ENCODE measurements around the gene SEMA4D. TPM values are rescaled to one million over a fixed set of nuclear protein-coding genes. Genes with fewer than 3 reads are reported as not detected.

SEMA4D gene
- total RNA-seq, 1 donor from 2014 or later, result 49.9 TPM

DNA sequence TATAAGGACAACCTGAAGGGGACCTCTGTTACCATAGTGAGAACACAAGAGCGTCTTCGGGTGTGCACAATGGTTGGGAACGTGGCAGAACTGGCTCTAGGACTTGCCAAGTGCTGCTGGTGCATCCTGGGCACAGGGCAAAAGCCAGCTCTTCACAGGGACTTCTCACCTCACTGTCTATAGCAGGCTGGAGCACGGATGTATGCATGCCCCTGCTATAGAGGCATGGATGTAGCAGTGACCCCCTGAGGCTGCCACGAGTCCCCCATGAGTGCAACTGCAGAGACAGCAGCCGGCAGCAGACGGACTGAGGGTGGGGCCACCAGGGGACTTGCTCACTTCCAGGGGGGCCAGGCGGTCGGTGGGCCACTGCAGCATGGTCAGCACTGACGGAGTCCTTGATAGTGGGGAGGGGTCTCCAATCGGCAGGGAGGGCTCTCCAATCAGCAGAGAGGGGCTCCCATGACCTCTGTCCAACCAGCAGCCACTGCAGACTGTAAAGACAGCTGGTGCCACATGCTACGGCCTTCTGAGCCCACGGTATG lies 64.9 kb downstream of the SEMA4D start:
- intact Hi-C loops (cut with DNase I), result no loop called here
- H3K9me3 ChIP-seq, result no peaks in the 10 kb centered on the region
- H3K4me3 ChIP-seq, result no peak overlapping the region
- H3K27me3 ChIP-seq (ENCODE audit: low read depth), result no peaks in the 10 kb centered on the region
- peaks cover 33% of the 10 kb centered on the region for H3K4me1 ChIP-seq
- peak; percentile 41 to 55 for ATAC-seq
- DNase-seq, result no peak
- TF ChIP-seq, protein P1, sequence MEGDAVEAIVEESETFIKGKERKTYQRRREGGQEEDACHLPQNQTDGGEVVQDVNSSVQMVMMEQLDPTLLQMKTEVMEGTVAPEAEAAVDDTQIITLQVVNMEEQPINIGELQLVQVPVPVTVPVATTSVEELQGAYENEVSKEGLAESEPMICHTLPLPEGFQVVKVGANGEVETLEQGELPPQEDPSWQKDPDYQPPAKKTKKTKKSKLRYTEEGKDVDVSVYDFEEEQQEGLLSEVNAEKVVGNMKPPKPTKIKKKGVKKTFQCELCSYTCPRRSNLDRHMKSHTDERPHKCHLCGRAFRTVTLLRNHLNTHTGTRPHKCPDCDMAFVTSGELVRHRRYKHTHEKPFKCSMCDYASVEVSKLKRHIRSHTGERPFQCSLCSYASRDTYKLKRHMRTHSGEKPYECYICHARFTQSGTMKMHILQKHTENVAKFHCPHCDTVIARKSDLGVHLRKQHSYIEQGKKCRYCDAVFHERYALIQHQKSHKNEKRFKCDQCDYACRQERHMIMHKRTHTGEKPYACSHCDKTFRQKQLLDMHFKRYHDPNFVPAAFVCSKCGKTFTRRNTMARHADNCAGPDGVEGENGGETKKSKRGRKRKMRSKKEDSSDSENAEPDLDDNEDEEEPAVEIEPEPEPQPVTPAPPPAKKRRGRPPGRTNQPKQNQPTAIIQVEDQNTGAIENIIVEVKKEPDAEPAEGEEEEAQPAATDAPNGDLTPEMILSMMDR (IDR thresholded peaks at IDR 0.05), result no peak
- H3K36me3 ChIP-seq, result no peaks in the 10 kb centered on the region
- no peak overlapping the region for H3K27ac ChIP-seq

- Histone ChIP-seq H3K4me3 (no peak overlapping the region), H3K36me3 (no peaks in the 10 kb centered on the region), H3K9me3 (no peaks in the 10 kb centered on the region), H3K4me1 (peaks cover 26% of the 10 kb centered on the region), H3K27me3 (ENCODE audit: low read depth) (no peaks in the 10 kb centered on the region), H3K27ac (no peak overlapping the region)
- DNase-seq, result no peak
- ATAC-seq, result peak; percentile 63 to 74
- TF ChIP-seq, protein P1 (IDR thresholded peaks at IDR 0.05), result no peak
- intact Hi-C loops (cut with DNase I), result no loop called here
Measured at GRCh38 chr9:89431930-89432725, 65.8 kb downstream of the SEMA4D start.

- intact Hi-C loops (cut with DNase I), result no loop called here
- Histone ChIP-seq H3K9me3 (no peaks in the 10 kb centered on the region), H3K4me1 (peaks cover 18% of the 10 kb centered on the region), H3K27me3 (ENCODE audit: low read depth) (no peaks in the 10 kb centered on the region), H3K36me3 (no peaks in the 10 kb centered on the region), H3K4me3 (no peak overlapping the region), H3K27ac (no peak overlapping the region)
- TF ChIP-seq, protein P1 (IDR thresholded peaks at IDR 0.05), result no peak
- peak in 1 of 2 donors; percentile 36 for ATAC-seq
- no peak for DNase-seq
Measured at GRCh38 chr9:89430995-89431394, 66.9 kb downstream of the SEMA4D start.

GRCh38 chr9:89428901-89429890 lies 68.7 kb downstream of the SEMA4D start:
- Histone ChIP-seq H3K9me3 (no peaks in the 10 kb centered on the region), H3K27ac (no peak overlapping the region), H3K4me3 (no peak overlapping the region), H3K27me3 (ENCODE audit: low read depth) (no peaks in the 10 kb centered on the region), H3K4me1 (peaks cover 14% of the 10 kb centered on the region), H3K36me3 (no peaks in the 10 kb centered on the region)
- intact Hi-C loops (cut with DNase I), result no loop called here
- DNase-seq (no peak), ATAC-seq (no peak)
- TF ChIP-seq, protein P1 (IDR thresholded peaks at IDR 0.05), result no peak

GRCh38 chr9:89428222-89428761 lies 69.6 kb downstream of the SEMA4D start:
- Histone ChIP-seq H3K27ac (no peak overlapping the region), H3K9me3 (no peaks in the 10 kb centered on the region), H3K36me3 (no peaks in the 10 kb centered on the region), H3K27me3 (ENCODE audit: low read depth) (no peaks in the 10 kb centered on the region), H3K4me1 (peaks cover 14% of the 10 kb centered on the region), H3K4me3 (no peak overlapping the region)
- TF ChIP-seq, protein P1 (IDR thresholded peaks at IDR 0.05), result no peak
- ATAC-seq (no peak), DNase-seq (no peak)
- intact Hi-C loops (cut with DNase I), result no loop called here
